GM12891 (cell line): ENCODE measurements around the gene MRPS10.
"Not testable (repeated sequence)": the region's sequence is repeated elsewhere in the genome, so short reads cannot be mapped to it uniquely, and the experiment has no call there.

Experiments used
- DNase-seq: peaks from one replicate; pipeline ENCODE4 v3.0.0; 2011; ENCODE audit warnings: low spot score; ENCODE audit not compliant: insufficient read length
- FAIRE-seq: peaks from 2 replicates; lab custom pipeline; 2011; peaks lifted over from hg19 to GRCh38; lab: Jason Lieb, UNC
- PAX5 ChIP-seq: IDR thresholded peaks from 2 replicates; pipeline ENCODE4 v1.6.1; 2011; ENCODE audit warnings: low read length, moderate library complexity, mild to moderate bottlenecking; ENCODE audit not compliant: insufficient read depth, severe bottlenecking
- POLR2A ChIP-seq: IDR thresholded peaks from 2 replicates; pipeline ENCODE4 v1.6.1; 2011; ENCODE audit warnings: low read depth, low read length, control low read depth
- POLR2AphosphoS5 ChIP-seq: IDR thresholded peaks from 2 replicates; pipeline ENCODE4 v1.6.1; 2011; ENCODE audit warnings: low read depth, low read length, control low read depth
- POU2F2 ChIP-seq: IDR thresholded peaks from 2 replicates; pipeline ENCODE4 v1.6.1; 2011; ENCODE audit warnings: low read depth, mild to moderate bottlenecking, control low read depth, low read length, moderate library complexity
- SPI1 ChIP-seq: IDR thresholded peaks from 2 replicates; pipeline ENCODE4 v1.6.1; 2011; ENCODE audit warnings: low read depth, low read length, control low read depth
- TAF1 ChIP-seq: IDR thresholded peaks from 2 replicates; pipeline ENCODE4 v1.6.1; 2011; ENCODE audit warnings: low read depth, low read length, control low read depth

Gene MRPS10

DNA sequence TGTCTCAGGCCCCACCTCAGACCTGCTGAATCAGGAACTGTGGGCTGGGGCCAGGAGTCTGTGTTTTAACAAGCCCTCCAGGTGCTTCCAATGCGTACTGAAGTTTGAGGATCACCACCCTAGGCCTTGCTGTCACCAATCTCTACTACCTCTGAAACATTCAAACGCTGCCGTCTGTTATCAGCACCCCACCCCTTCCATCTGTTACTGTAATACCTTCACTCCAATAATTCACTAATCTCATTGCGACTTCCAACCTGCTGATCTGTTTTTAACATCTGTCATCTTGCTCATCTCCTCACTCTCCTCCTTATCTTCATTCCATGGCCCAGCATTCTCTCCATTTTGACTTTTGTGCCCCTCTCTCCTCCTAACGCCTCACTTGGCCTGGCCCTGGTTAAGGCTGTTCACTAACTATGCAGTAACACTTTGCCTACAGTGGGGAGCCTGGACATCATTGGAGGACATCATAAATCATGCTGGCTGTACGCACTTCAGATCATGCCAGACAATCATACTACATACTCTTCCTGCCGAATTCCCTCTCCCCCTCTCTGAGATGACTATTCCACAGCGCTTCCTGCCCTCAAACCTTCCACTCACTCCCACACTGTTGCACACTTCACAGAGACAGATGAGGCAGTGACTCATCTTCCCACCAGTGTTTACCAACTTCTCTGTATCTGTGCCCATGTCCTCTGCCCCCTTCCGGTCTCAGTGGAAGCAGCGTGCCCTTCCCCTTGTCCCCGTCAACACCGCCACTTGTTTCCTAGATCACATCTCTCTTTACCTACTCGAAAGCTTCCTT lies 19.9 kb downstream of the MRPS10 start:
- FAIRE-seq (no peak), DNase-seq (no peak)

GRCh38 chr6:42195415-42195814 lies 22.2 kb downstream of the MRPS10 start:
- peak; percentile 84 for TF ChIP-seq SPI1
- no peak for TF ChIP-seq POLR2A
- FAIRE-seq: no peak
- DNase-seq: no peak

More for the DNA sequence above, 19.9 kb downstream of the MRPS10 start:
- TF ChIP-seq TAF1 (no peak), PAX5 (no peak), POLR2A (no peak), POU2F2 (no peak), POLR2AphosphoS5 (no peak), SPI1 (no peak)

GRCh38 chr6:42194056-42194455 lies 23.6 kb downstream of the MRPS10 start:
- TF ChIP-seq TAF1: no peak
- TF ChIP-seq POLR2A: no peak
- no peak for TF ChIP-seq SPI1
- TF ChIP-seq PAX5: no peak
- no peak for TF ChIP-seq POLR2AphosphoS5
- TF ChIP-seq POU2F2: no peak
- DNase-seq (no peak), FAIRE-seq (no peak)

DNA sequence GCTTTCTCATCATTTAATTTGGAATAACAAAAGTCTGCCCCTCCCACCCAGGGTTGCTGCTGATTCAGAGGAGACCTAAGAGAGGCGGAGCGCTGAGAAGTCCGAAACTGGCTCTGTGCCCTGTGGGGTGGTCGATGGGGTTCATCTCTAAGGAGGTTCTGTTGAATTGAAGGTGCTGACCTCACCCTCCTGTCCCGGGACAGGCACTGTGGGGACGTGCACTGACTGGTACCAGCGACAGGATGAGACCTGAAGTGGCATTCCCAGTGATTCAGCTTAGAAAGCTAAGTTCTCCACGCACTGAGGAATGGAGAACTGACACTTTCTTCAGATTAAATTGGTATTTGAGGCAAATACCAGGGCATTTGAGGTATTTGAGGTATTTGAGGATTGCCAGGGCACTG lies 24.2 kb downstream of the MRPS10 start:
- FAIRE-seq: no peak

DNA sequence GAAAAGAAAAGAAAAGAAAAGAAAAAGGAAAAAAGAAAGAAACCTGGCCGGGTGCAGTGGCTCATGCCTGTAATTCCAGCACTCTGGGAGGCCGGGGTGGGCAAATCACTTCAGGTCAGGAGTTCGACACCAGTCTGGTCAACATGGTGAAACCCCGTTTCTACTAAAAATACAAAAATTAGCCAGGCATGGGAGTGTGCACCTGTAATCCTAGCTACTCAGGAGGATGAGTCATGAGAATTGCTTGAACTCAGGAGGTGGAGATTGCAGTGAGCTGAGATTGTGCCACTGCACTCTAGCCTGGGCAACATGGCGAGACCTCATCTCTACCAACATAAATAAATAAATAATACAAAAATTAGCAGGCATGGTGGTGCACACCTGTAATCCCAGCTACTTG lies 25.3 kb downstream of the MRPS10 start:
- not testable (repeated sequence) for DNase-seq

More for the DNA sequence above, 24.2 kb downstream of the MRPS10 start:
- DNase-seq: no peak
- TF ChIP-seq POLR2AphosphoS5: no peak
- no peak for TF ChIP-seq PAX5
- TF ChIP-seq TAF1: no peak
- no peak for TF ChIP-seq POU2F2
- no peak for TF ChIP-seq POLR2A
- no peak for TF ChIP-seq SPI1

GRCh38 chr6:42190554-42191183 lies 27.0 kb downstream of the MRPS10 start:
- FAIRE-seq (no peak), DNase-seq (no peak)
- no peak for TF ChIP-seq POLR2AphosphoS5
- TF ChIP-seq POLR2A: no peak
- no peak for TF ChIP-seq TAF1
- TF ChIP-seq SPI1: no peak
- no peak for TF ChIP-seq PAX5
- TF ChIP-seq POU2F2: no peak

More for the DNA sequence above, 25.3 kb downstream of the MRPS10 start:
- FAIRE-seq: not testable (repeated sequence)

GRCh38 chr6:42188406-42188805 lies 29.3 kb downstream of the MRPS10 start:
- TF ChIP-seq SPI1: no peak
- TF ChIP-seq POLR2AphosphoS5: no peak
- TF ChIP-seq POU2F2: no peak
- TF ChIP-seq PAX5: no peak
- TF ChIP-seq TAF1: no peak
- TF ChIP-seq POLR2A: no peak
- no peak for FAIRE-seq
- no peak for DNase-seq

DNA sequence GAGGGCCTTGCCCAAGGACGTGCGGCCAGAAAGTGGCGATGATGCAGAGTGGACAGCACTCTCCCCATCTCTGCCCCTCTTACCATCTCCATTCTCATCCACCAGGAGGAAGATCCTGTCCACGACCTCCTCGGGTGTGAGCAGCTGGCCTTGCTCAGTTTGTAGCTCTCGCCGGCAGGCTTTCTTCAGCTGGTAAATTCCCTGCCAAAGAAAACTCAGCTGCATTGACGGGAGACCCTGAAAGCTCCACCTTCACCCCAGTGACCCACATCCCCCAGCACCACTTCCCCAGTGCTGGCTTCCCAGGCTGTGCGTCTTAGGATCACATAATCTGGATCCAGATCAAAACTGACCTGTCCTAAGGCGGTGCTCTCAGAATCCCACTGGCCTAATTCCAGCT lies 32.1 kb downstream of the MRPS10 start:
- FAIRE-seq: no peak
- no peak for TF ChIP-seq POLR2A
- no peak for DNase-seq

DNA sequence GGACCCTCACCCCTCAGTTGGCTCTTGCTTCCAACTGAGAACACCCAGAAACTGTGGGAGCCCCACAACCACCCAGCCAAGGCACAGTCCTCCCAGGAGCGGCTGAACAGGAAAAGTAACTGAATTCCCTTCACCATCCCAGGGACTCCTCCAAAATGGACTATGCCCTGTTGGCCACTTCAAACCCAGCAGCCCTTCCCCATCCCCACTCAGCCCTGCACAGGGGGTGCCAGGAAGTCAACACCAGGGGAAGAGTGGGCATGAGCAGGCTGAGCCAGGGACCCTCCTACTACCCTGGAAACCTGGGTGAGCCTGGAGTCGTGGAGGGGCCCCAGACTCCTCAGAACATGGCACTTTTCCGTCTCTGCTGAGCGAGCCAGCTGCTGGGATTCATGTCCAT lies 33.2 kb downstream of the MRPS10 start:
- FAIRE-seq (no peak), DNase-seq (no peak)
- no peak for TF ChIP-seq TAF1
- TF ChIP-seq PAX5: no peak
- no peak for TF ChIP-seq POLR2A
- no peak for TF ChIP-seq POLR2AphosphoS5
- TF ChIP-seq SPI1: no peak
- no peak for TF ChIP-seq POU2F2

GRCh38 chr6:42182101-42182500 lies 35.6 kb downstream of the MRPS10 start:
- DNase-seq: no peak
- no peak for FAIRE-seq
- no peak for TF ChIP-seq PAX5
- no peak for TF ChIP-seq POU2F2
- no peak for TF ChIP-seq POLR2A
- TF ChIP-seq POLR2AphosphoS5: no peak
- no peak for TF ChIP-seq SPI1
- no peak for TF ChIP-seq TAF1
